B cell (primary cell): Measurements from ENCODE around the gene CNTN4. TPM values are rescaled to one million over a fixed set of nuclear protein-coding genes. Genes with fewer than 3 reads are reported as not detected.

Experiments
- ATAC-seq: fragments of 200-7000 bp; cut with Tn5 transposase; one replicate; pipeline ENCODE4 v1.10.0; 2021; ENCODE audit warnings: low read depth, mild to moderate bottlenecking, moderate number of reproducible peaks, moderate library complexity
- CTCF ChIA-PET: fragments of 350-600 bp; sonication (Branson Sonifier 250); formaldehyde crosslinking; loops from one replicate; lab custom pipeline; 2021; ENCODE audit warnings: antibody characterized with exemption, inconsistent platforms; lab: Charles Lee
- POLR2A ChIA-PET: fragments of 350-600 bp; sonication (Branson Sonifier 250); formaldehyde crosslinking; loops from one replicate; lab custom pipeline; 2021; ENCODE audit warnings: antibody characterized with exemption; lab: Charles Lee
- DNase-seq: peaks from one replicate; pipeline ENCODE4 v3.0.0; 2013
- H2AFZ ChIP-seq: 2 replicates; pipeline ENCODE4 v1.6.1; 2012; ENCODE audit warnings: mild to moderate bottlenecking, low read depth, low read length; ENCODE audit not compliant: insufficient read depth, poor library complexity, severe bottlenecking
- H3K27ac ChIP-seq, 2 donors: 1 replicate in 1 of 2; 2 replicates in 1 of 2; pipeline ENCODE4 v1.5.1; 2012 to 2013; ENCODE audit warnings: low read length in 2 of 2, mild to moderate bottlenecking in 2 of 2, moderate library complexity in 1 of 2
- H3K27me3 ChIP-seq, 4 experiments: fragments of 200-600 bp in 1 of 4; sonication (generic) in 1 of 4; replicated peaks in 1 of 4; 1 replicate in 2 of 4; 2 replicates in 2 of 4; pipeline versions ENCODE4 v1.6.1 to v1.7.0; 2013 to 2016; ENCODE audit warnings: low read length in 3 of 4, mild to moderate bottlenecking in 2 of 4, mixed read lengths in 1 of 4, moderate library complexity in 1 of 4; ENCODE audit not compliant: insufficient read depth in 4 of 4, control insufficient read depth in 3 of 4; ENCODE audit errors: control extremely low read depth in 1 of 4
- H3K36me3 ChIP-seq, 2 experiments: replicated peaks in 1 of 2; 1 replicate in 1 of 2; 2 replicates in 1 of 2; pipeline versions ENCODE4 v1.6.1 to v1.7.1; 2013; ENCODE audit warnings: low read length in 1 of 2; ENCODE audit not compliant: insufficient read depth in 2 of 2, control insufficient read depth in 1 of 2; ENCODE audit errors: control extremely low read depth in 1 of 2, extremely low read depth in 1 of 2
- H3K4me1 ChIP-seq, 2 donors: fragments of 200-600 bp in 1 of 2; sonication (generic) in 1 of 2; 1 replicate in 1 of 2; 2 replicates in 1 of 2; pipeline versions ENCODE4 v1.5.1 to v1.6.1; 2013 to 2017; ENCODE audit warnings: low read length in 2 of 2; ENCODE audit not compliant: control insufficient read depth in 2 of 2, insufficient read depth in 2 of 2
- H3K4me2 ChIP-seq: replicated peaks from 2 replicates; pipeline ENCODE3; 2012; ENCODE audit warnings: mild to moderate bottlenecking, low read depth, low read length; ENCODE audit not compliant: poor library complexity, severe bottlenecking
- H3K4me3 ChIP-seq, 5 experiments: fragments of 200-600 bp in 1 of 5; sonication (generic) in 1 of 5; 1 replicate in 3 of 5; 2 replicates in 2 of 5; pipeline versions ENCODE4 v1.5.1 to v1.7.0; 2011 to 2016; ENCODE audit warnings: low read length in 4 of 5, mild to moderate bottlenecking in 4 of 5, low read depth in 2 of 5, control low read depth in 1 of 5, moderate library complexity in 1 of 5; ENCODE audit not compliant: insufficient read depth in 1 of 5; ENCODE audit errors: control extremely low read depth in 1 of 5, extremely low read depth in 1 of 5
- H3K79me2 ChIP-seq: fragments of 200-600 bp; sonication (generic); one replicate; pipeline ENCODE4 v1.6.0; 2016; ENCODE audit warnings: low read length; ENCODE audit not compliant: control insufficient read depth, insufficient read depth
- H3K9ac ChIP-seq: fragments of 200-600 bp; sonication (generic); 2 replicates; pipeline ENCODE4 v1.6.1; 2017; ENCODE audit warnings: mild to moderate bottlenecking, low read length, moderate library complexity
- H3K9me3 ChIP-seq, 3 donors: one replicate each; pipeline versions ENCODE4 v1.6.1 to v1.7.1; 2013; ENCODE audit warnings: low read length in 2 of 3; ENCODE audit not compliant: control insufficient read depth in 2 of 3, insufficient read depth in 1 of 3; ENCODE audit errors: control extremely low read depth in 1 of 3
- H4K20me1 ChIP-seq: 2 replicates; pipeline ENCODE4 v1.6.0; 2012; ENCODE audit warnings: mild to moderate bottlenecking, low read length; ENCODE audit not compliant: insufficient read depth, control insufficient read depth, poor library complexity, severe bottlenecking
- H3K27ac Mint-ChIP-seq: one replicate; pipeline ENCODE4 v1.8.0; 2021; ENCODE audit warnings: mixed read lengths
- H3K27me3 Mint-ChIP-seq: one replicate; pipeline ENCODE4 v1.8.0; 2021; ENCODE audit warnings: mixed read lengths
- H3K4me1 Mint-ChIP-seq: one replicate; pipeline ENCODE4 v1.8.0; 2021; ENCODE audit warnings: mixed read lengths
- H3K4me3 Mint-ChIP-seq: one replicate; pipeline ENCODE4 v1.8.0; 2021; ENCODE audit warnings: mixed read lengths
- H3K9me3 Mint-ChIP-seq: one replicate; pipeline ENCODE4 v1.8.0; 2022; ENCODE audit warnings: mixed read lengths; ENCODE audit not compliant: insufficient read depth
- CTCF ChIP-seq: fragments of 200-600 bp; IDR thresholded peaks from one replicate; pipeline ENCODE4 v1.8.0; 2022; ENCODE audit warnings: antibody characterized with exemption, mild to moderate bottlenecking
- EZH2 ChIP-seq: IDR thresholded peaks from 2 replicates; pipeline ENCODE4 v1.6.1; 2012; ENCODE audit warnings: borderline replicate concordance, low read depth, mild to moderate bottlenecking, moderate library complexity, low read length; ENCODE audit not compliant: insufficient read depth, poor library complexity, severe bottlenecking
- WGBS: methylation state at CpG from one replicate; pipeline ENCODE4 v1.1.5; 2013; ENCODE audit warnings: missing lambda C conversion rate; ENCODE audit not compliant: insufficient coverage; 5-methylcytosine and 5-hydroxymethylcytosine counted together
- intact Hi-C: fragments of 100-400 bp; cut with micrococcal nuclease; formaldehyde crosslinking; loops from one replicate; pipeline ENCODE4 v1.10.0; 2022
- polyA plus RNA-seq: library from polyadenylated mRNA; depleted of rRNA; stranded (reverse); fragments of >200 nt; gene quantifications from 2 replicates; pipeline ENCODE4 v1.2.3, GENCODE V29; 2012
- total RNA-seq, 2 donors: library from RNA; stranded (reverse); fragments of 120-200 nt in 1 of 2; gene quantifications; 1 replicate in 1 of 2; 2 replicates in 1 of 2; pipeline versions ENCODE4 v1.2.3 to v1.2.4, GENCODE V29; 2013 to 2022

CNTN4 gene
- total and polyA plus RNA-seq, 2 donors (not counting 1 experiment from before 2014, with no cell fraction given), result 0.05 TPM; not detected in 1

DNA sequence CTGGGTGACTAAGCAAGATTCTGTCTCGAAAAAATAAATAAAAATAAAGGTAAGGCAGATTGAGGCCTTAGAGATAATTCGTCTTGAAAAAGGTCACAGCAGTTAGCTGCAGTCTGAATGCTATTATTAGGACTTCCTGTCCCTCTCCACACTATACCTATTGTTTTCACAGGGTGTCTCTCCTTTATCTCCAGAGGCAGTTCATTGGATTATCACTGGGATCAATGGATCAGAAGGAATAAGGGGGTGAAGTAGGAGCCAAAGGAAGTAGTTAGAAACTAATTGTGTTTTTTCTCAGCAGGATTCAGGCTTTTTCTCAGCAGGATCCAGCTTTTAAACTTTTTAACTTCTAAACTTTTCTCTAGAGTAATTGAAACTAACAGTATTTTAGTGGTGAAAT lies 684.6 kb downstream of the CNTN4 start:
- Histone ChIP-seq H3K4me1 (no peaks in the 10 kb centered on the region), H3K4me2 (no peak overlapping the region), H4K20me1 (no peaks in the 10 kb centered on the region), H3K9me3 (no peaks in the 10 kb centered on the region), H3K27me3 (no peaks in the 10 kb centered on the region), H3K9ac (no peak overlapping the region), H2AFZ (no peak overlapping the region), H3K27ac (no peak overlapping the region), H3K79me2 (no peaks in the 10 kb centered on the region), H3K36me3 (no peaks in the 10 kb centered on the region), H3K4me3 (no peak overlapping the region)
- no peaks in the 10 kb centered on the region for H3K9me3 Mint-ChIP-seq
- intact Hi-C loops, result no loop called here
- DNase-seq, result no peak
- POLR2A ChIA-PET, result no interaction called here
- CTCF ChIA-PET, result no interaction called here
- no CpG with 5 or more reads among the region's 2 CpGs for WGBS
- no peak overlapping the region for H3K27ac Mint-ChIP-seq
- ATAC-seq, result no peak
- TF ChIP-seq CTCF, result no peak
- no peak for TF ChIP-seq EZH2
- no peak overlapping the region for H3K4me3 Mint-ChIP-seq
- H3K27me3 Mint-ChIP-seq, result no peaks in the 10 kb centered on the region
- H3K4me1 Mint-ChIP-seq, result no peaks in the 10 kb centered on the region

DNA sequence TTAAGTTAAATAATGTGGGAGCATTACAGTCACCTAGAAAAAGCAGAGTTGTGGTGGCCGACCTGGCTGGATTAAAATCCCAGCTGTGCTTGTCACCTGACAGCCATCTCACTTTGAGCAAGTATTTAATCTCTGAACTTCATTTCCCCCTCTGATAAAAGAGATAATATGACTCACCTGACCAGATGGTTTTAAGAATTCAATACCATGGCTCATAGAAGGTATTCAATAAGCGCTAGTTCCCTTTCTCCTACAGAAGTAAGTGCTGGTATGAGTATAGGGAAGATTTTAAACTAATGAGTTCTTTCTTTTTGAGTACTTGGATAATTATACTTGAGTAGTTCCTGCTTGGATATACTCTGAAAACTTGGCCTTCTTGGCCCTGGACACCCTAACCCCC lies 686.0 kb downstream of the CNTN4 start:
- Histone ChIP-seq H4K20me1 (no peaks in the 10 kb centered on the region), H2AFZ (no peak overlapping the region), H3K27ac (no peak overlapping the region), H3K4me1 (no peaks in the 10 kb centered on the region), H3K27me3 (no peaks in the 10 kb centered on the region), H3K79me2 (no peaks in the 10 kb centered on the region), H3K4me2 (no peak overlapping the region), H3K9me3 (no peaks in the 10 kb centered on the region), H3K36me3 (no peaks in the 10 kb centered on the region), H3K4me3 (no peak overlapping the region), H3K9ac (no peak overlapping the region)
- Mint-ChIP-seq H3K27ac (no peak overlapping the region), H3K27me3 (no peaks in the 10 kb centered on the region), H3K9me3 (no peaks in the 10 kb centered on the region), H3K4me3 (no peak overlapping the region), H3K4me1 (no peaks in the 10 kb centered on the region)
- ATAC-seq (no peak), DNase-seq (no peak)
- WGBS, result no CpG with 5 or more reads among the region's 2 CpGs
- intact Hi-C loops, result no loop called here
- TF ChIP-seq CTCF, result no peak
- TF ChIP-seq EZH2, result no peak
- ChIA-PET CTCF (no interaction called here), POLR2A (no interaction called here)
